ENCODE data around the gene PTDSS2. TPM values are rescaled to one million over a fixed set of nuclear protein-coding genes. Genes with fewer than 3 reads are reported as not detected.

PTDSS2 gene
- total RNA-seq, 1 experiment from 2014 or later = 30.4 TPM

- no TSS peak for BruUV-seq (replicated peaks)
- CTCF ChIA-PET = no interaction called here
- Mint-ChIP-seq H3K27ac (ENCODE audit: unreplicated experiment) (no peak overlapping the region), H3K27me3 (ENCODE audit: unreplicated experiment) (no peaks in the 10 kb centered on the region), H3K36me3 (ENCODE audit: insufficient read depth, unreplicated experiment) (peaks cover 44% of the 10 kb centered on the region), H3K9me3 (ENCODE audit: low read depth, unreplicated experiment) (no peaks in the 10 kb centered on the region), H3K4me3 (ENCODE audit: low read depth, unreplicated experiment) (peak overlapping the region; percentile 31), H3K4me1 (ENCODE audit: low read depth, unreplicated experiment) (peaks cover 7% of the 10 kb centered on the region)
- intact Hi-C loops (cut with micrococcal nuclease; ENCODE audit: unreplicated experiment) = no loop called here
- no peak for DNase-seq
- TF ChIP-seq CTCF (IDR thresholded peaks at IDR 0.05; ENCODE audit: unreplicated experiment) = no peak
These were observed 81.9 kb downstream of the PTDSS2 start for GRCh38 chr11:531919-532526.

GRCh38 chr11:532527-532985, 82.5 kb downstream of the PTDSS2 start:
- CTCF ChIA-PET = no interaction called here
- Mint-ChIP-seq H3K27me3 (ENCODE audit: unreplicated experiment) (no peaks in the 10 kb centered on the region), H3K27ac (ENCODE audit: unreplicated experiment) (no peak overlapping the region), H3K36me3 (ENCODE audit: insufficient read depth, unreplicated experiment) (peaks cover 49% of the 10 kb centered on the region), H3K4me1 (ENCODE audit: low read depth, unreplicated experiment) (peaks cover 7% of the 10 kb centered on the region), H3K9me3 (ENCODE audit: low read depth, unreplicated experiment) (no peaks in the 10 kb centered on the region), H3K4me3 (ENCODE audit: low read depth, unreplicated experiment) (peak overlapping the region; percentile 31)
- DNase-seq = no peak
- no peak for TF ChIP-seq CTCF (IDR thresholded peaks at IDR 0.05; ENCODE audit: unreplicated experiment)
- intact Hi-C loops (cut with micrococcal nuclease; ENCODE audit: unreplicated experiment) = no loop called here
- no TSS peak for BruUV-seq (replicated peaks)

GRCh38 chr11:532986-533585, 83.0 kb downstream of the PTDSS2 start:
- H3K36me3 Mint-ChIP-seq (ENCODE audit: insufficient read depth, unreplicated experiment) = peaks cover 54% of the 10 kb centered on the region
- TF ChIP-seq CTCF (IDR thresholded peaks at IDR 0.05; ENCODE audit: unreplicated experiment) = no peak
- no peak overlapping the region for H3K4me3 Mint-ChIP-seq (ENCODE audit: low read depth, unreplicated experiment)
- H3K9me3 Mint-ChIP-seq (ENCODE audit: low read depth, unreplicated experiment) = no peaks in the 10 kb centered on the region
- intact Hi-C loops (cut with micrococcal nuclease; ENCODE audit: unreplicated experiment) = no loop called here
- CTCF ChIA-PET = no interaction called here
- no TSS peak for BruUV-seq (replicated peaks)
- H3K4me1 Mint-ChIP-seq (ENCODE audit: low read depth, unreplicated experiment) = peaks cover 7% of the 10 kb centered on the region
- DNase-seq = no peak
- no peaks in the 10 kb centered on the region for H3K27me3 Mint-ChIP-seq (ENCODE audit: unreplicated experiment)
- H3K27ac Mint-ChIP-seq (ENCODE audit: unreplicated experiment) = no peak overlapping the region

- H3K36me3 Mint-ChIP-seq (ENCODE audit: insufficient read depth, unreplicated experiment) = peaks cover 56% of the 10 kb centered on the region
These were observed 83.7 kb downstream of the PTDSS2 start for GRCh38 chr11:533586-534395.

More at GRCh38 chr11:533586-534395, 83.7 kb downstream of the PTDSS2 start:
- TSS peak; percentile 54 for BruUV-seq (replicated peaks)
- no peak for TF ChIP-seq CTCF (IDR thresholded peaks at IDR 0.05; ENCODE audit: unreplicated experiment)
- H3K4me1 Mint-ChIP-seq (ENCODE audit: low read depth, unreplicated experiment) = peaks cover 7% of the 10 kb centered on the region
- H3K4me3 Mint-ChIP-seq (ENCODE audit: low read depth, unreplicated experiment) = peak overlapping the region; percentile 90
- DNase-seq = no peak
- H3K9me3 Mint-ChIP-seq (ENCODE audit: low read depth, unreplicated experiment) = no peaks in the 10 kb centered on the region
- intact Hi-C loops (cut with micrococcal nuclease; ENCODE audit: unreplicated experiment) = no loop called here
- CTCF ChIA-PET = interaction anchor here (0.6 kb wide), 1 partner anchor 15 kb away, joined by 3 read pairs; no protein-coding TSS in a partner anchor
- H3K27me3 Mint-ChIP-seq (ENCODE audit: unreplicated experiment) = no peaks in the 10 kb centered on the region
- no peak overlapping the region for H3K27ac Mint-ChIP-seq (ENCODE audit: unreplicated experiment)
